ENCODE data around the gene CHN2. TPM values are rescaled to one million over a fixed set of nuclear protein-coding genes. Genes with fewer than 3 reads are reported as not detected.

The CHN2 gene
- polyA plus RNA-seq, 2 of the 4 experiments (the other 2 are of a cell fraction): 0.06 TPM; not detected in 1

GRCh38 chr7:29326864-29327263 is 132.3 kb downstream of the CHN2 start:
- DNase-seq (ENCODE audit: low read depth in 1 of 2, low spot score in 1 of 2) (no peak), FAIRE-seq (no peak), ATAC-seq (no peak)
- Histone ChIP-seq H3K4me2 (no peak overlapping the region), H3K27ac (no peak overlapping the region), H3K9me3 (no peaks in the 10 kb centered on the region), H3K4me3 (no peak overlapping the region), H3K4me1 (no peaks in the 10 kb centered on the region)
- WGBS (ENCODE audit: missing lambda C conversion rate): 0% methylated on average over 1 of the region's 1 CpG
- TF ChIP-seq KDM1A (IDR thresholded peaks at IDR 0.05; ENCODE audit: low read depth) (no peak), SMC3 (IDR thresholded peaks at IDR 0.05) (no peak), CHD2 (IDR thresholded peaks at IDR 0.05; ENCODE audit: low read length, partially characterized antibody) (no peak), CBX2 (IDR thresholded peaks at IDR 0.05; ENCODE audit: borderline replicate concordance, low read depth) (no peak), HOXB13 (CRISPR knock-in tag; IDR thresholded peaks at IDR 0.05; ENCODE audit: low read depth) (no peak), BHLHE40 (IDR thresholded peaks at IDR 0.05; ENCODE audit: low read depth, low read length) (no peak), FOSB (CRISPR knock-in tag; IDR thresholded peaks at IDR 0.05) (no peak), BCL3 (IDR thresholded peaks at IDR 0.05) (no peak), ZC3H11A (IDR thresholded peaks at IDR 0.05) (no peak)
- POLR2A ChIA-PET: no interaction called here
- CTCF ChIA-PET: interaction anchor here (0.6 to 1.5 kb wide), 3 partner anchors 10 to 206 kb away, joined by 3 to 5 read pairs (median 3); no protein-coding TSS in a partner anchor

- TF ChIP-seq CTCF (IDR thresholded peaks at IDR 0.05) (no peak), CBX8 (IDR thresholded peaks at IDR 0.05) (no peak), FOSB (CRISPR knock-in tag; IDR thresholded peaks at IDR 0.05) (no peak), MAFK (IDR thresholded peaks at IDR 0.05; ENCODE audit: partially characterized antibody) (no peak), POLR2AphosphoS2 (conservative IDR thresholded peaks at IDR 0.05; ENCODE audit: low read length) (no peak), EHMT2 (IDR thresholded peaks at IDR 0.05; ENCODE audit: low read depth) (no peak), FOSL2 (IDR thresholded peaks at IDR 0.05) (no peak), FOSL2 (CRISPR knock-in tag; IDR thresholded peaks at IDR 0.05) (no peak), USF2 (IDR thresholded peaks at IDR 0.05) (no peak), KDM5A (IDR thresholded peaks at IDR 0.05) (no peak), MYC (IDR thresholded peaks at IDR 0.05; ENCODE audit: borderline replicate concordance, low read length) (no peak), BHLHE40 (IDR thresholded peaks at IDR 0.05; ENCODE audit: low read depth, low read length) (no peak), ZFP36 (IDR thresholded peaks at IDR 0.05; ENCODE audit: borderline replicate concordance, partially characterized antibody) (no peak), PHF8 (IDR thresholded peaks at IDR 0.05; ENCODE audit: borderline replicate concordance, low read depth) (no peak), SMC3 (IDR thresholded peaks at IDR 0.05) (no peak), CEBPB (IDR thresholded peaks at IDR 0.05) (no peak)
- WGBS (ENCODE audit: missing lambda C conversion rate): 64% methylated on average over 8 of the region's 8 CpGs
- Histone ChIP-seq H3K27ac (no peak overlapping the region), H3K9me3 (no peaks in the 10 kb centered on the region), H3K4me3 (no peak overlapping the region), H3K4me2 (no peak overlapping the region), H3K4me1 (no peaks in the 10 kb centered on the region)
- no peak for FAIRE-seq
- ChIA-PET CTCF (interaction anchor here (1.5 kb wide), 1 partner anchor 25 kb away, joined by 3 read pairs; no protein-coding TSS in a partner anchor), POLR2A (no interaction called here)
- ATAC-seq: no peak
- DNase-seq (ENCODE audit: low read depth in 1 of 2, low spot score in 1 of 2): no peak
Measured at GRCh38 chr7:29327455-29327854, 132.9 kb downstream of the CHN2 start.

- no peak overlapping the region for H3K4me3 ChIP-seq
- H3K4me2 ChIP-seq: no peak overlapping the region
- H3K9me3 ChIP-seq: no peaks in the 10 kb centered on the region
- ChIA-PET CTCF (no interaction called here), POLR2A (no interaction called here)
- H3K27ac ChIP-seq: no peak overlapping the region
- ATAC-seq (no peak), DNase-seq (ENCODE audit: low read depth in 1 of 2, low spot score in 1 of 2) (no peak), FAIRE-seq (no peak)
- H3K4me1 ChIP-seq: no peaks in the 10 kb centered on the region
- 41% methylated on average over 5 of the region's 5 CpGs for WGBS (ENCODE audit: missing lambda C conversion rate)
- TF ChIP-seq SMC3 (IDR thresholded peaks at IDR 0.05) (no peak), BHLHE40 (IDR thresholded peaks at IDR 0.05; ENCODE audit: low read depth, low read length) (no peak), CEBPB (IDR thresholded peaks at IDR 0.05) (no peak), CHD4 (IDR thresholded peaks at IDR 0.05; ENCODE audit: borderline replicate concordance) (no peak), CBX8 (IDR thresholded peaks at IDR 0.05) (no peak), RARB (CRISPR knock-in tag; IDR thresholded peaks at IDR 0.05) (no peak), REST (IDR thresholded peaks at IDR 0.05) (no peak), ATOH8 (CRISPR knock-in tag; IDR thresholded peaks at IDR 0.05; ENCODE audit: low read depth) (no peak), RFX5 (IDR thresholded peaks at IDR 0.05) (no peak)
Measured at GRCh38 chr7:29328045-29328444, 133.5 kb downstream of the CHN2 start.

Measured in A549 (cell line).